NCI-H1436 (cell line): ENCODE data around the gene CEL.
A peak's percentile ranks its signal among the peaks of the same experiment; 100 is the strongest.
"Not testable (repeated sequence)": the region's sequence is repeated elsewhere in the genome, so short reads cannot be mapped to it uniquely, and the experiment has no call there.

Source experiments
- DNase-seq: peaks from one replicate; lab custom pipeline; 2025; lab: John Stamatoyannopoulos, UW

The CEL gene

DNA sequence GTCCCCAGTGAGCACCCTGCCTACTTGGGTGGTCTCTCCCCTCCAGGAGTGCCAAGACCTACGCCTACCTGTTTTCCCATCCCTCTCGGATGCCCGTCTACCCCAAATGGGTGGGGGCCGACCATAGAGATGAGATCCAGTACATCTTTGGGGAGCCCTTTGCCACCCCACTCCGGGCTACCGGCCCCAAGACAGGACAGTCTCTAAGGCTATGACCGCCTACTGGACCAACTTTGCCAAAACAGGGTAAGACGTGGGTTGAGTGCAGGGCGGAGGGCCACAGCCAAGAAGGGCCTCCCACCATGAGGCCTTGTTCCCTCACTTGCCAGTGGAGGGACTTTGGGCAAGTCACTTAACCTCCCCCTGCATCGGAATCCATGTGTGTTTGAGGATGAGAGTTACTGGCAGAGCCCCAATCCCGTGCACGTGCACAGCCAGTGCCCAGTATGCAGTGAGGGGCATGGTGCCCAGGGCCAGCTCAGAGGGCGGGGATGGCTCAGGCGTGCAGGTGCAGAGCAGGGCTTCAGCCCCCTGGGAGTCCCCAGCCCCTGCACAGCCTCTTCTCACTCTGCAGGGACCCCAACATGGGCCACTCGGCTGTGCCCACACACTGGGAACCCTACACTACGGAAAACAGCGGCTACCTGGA lies 24.6 kb downstream of the CEL start:
- DNase-seq: not testable (repeated sequence)

- no peak for DNase-seq
Measured at GRCh38 chr9:133086894-133087293, 25.1 kb downstream of the CEL start.

DNA sequence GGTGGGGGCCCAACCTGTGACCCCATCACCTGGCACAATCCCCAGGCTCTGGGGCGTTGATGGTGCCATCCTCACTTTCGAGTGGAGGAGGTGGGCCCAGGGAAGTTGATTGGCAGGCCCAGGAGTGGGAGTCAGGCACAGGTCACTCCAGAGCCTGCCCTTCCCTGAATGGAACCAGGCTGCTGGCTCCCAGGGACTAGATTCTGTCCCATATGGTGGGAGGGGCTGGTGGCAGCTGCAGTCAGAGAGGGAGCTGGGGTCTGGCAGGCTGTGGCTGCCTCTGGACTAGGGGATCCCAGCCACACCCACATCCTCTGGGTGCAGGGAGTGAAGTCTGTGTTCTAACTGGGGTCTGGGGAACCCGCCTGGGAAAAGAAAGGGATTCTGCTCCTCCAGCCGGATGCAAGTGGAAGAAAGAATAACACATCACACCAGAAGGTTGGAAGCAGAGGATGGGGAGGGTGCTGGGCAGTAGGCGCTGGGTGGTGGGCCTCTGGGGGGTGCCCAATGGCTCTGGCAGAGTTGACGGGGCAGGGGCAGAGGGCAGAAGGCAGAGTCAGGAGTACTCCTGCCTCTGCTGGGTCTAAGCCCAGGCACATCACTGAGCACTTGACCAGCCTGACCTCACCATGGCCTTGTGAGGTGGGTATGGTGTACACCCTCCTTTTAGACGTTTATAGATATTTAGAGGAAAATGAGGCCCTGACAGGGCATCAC lies 25.8 kb downstream of the CEL start:
- DNase-seq: no peak

DNA sequence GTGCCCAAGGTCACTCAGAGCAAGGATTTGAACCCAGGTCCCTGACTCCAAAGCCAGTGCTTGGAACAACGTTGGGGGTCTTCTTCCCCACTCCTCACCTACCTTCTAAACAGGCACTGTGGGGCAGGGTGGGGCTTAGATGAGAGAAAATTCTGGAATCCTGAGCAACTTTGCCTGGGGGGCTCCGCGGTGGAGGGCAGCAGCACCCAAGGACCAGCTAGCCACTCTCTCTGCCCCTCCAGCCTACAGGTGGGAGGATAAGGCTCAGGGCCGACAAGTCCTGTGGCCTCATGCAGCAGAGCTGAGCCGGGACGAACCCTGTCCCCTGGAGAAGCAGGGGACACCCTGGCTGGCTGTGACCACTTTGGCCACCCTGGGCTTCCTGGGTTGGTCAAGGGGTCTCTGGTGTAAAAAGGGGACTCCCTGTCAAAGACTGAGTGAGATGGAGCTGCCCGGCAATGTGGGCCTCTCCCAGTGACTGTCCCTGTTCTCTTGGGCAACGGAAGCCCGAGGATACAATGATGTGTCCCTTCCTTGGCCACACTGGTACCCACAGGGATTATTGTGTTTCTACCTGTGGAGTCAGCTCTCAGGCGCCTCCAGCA lies 26.5 kb downstream of the CEL start:
- no peak for DNase-seq

DNA sequence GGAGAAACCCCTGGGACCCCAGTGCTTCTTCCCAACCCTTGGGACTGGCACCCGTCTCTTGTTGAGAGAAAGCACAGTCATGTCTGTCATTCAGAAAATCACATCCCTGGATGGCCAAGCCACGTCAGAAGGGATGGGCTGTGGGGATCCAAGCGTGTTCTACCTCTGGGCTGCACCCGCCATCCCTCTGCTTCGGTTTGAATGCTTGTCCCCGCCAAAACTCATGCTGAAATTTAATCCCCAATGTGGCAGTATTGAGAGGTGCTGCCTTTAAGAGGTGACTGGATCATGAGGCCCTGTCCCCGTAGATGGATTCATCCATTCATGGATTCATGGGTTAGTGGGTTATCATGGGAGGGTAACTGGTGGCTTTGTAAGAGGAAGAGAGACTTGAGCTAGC lies 27.0 kb downstream of the CEL start:
- no peak for DNase-seq

DNA sequence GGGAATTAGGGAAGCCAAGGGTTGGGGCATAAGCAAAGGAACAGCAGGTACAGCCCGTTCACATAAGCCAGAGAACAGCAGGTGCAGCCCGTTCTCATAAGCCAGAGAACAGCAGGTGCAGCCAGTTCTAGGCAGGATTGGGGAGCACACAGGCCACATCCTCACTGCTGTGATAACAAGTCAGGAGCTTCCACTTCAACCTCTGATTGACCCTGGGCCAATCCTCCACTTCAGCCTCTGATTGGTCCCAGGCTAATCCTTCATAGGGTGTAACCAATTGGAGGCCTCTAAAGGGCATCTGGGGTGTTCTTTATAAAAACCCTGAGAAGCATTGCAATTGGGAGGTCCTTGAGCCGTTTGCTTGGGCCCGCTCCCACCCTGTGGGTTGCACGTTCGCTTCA lies 27.5 kb downstream of the CEL start:
- peak; percentile 63 for DNase-seq

GRCh38 chr9:133090187-133090586 lies 28.4 kb downstream of the CEL start:
- DNase-seq: no peak

- DNase-seq: no peak
Measured at GRCh38 chr9:133090752-133091385, 29.1 kb downstream of the CEL start.

DNA sequence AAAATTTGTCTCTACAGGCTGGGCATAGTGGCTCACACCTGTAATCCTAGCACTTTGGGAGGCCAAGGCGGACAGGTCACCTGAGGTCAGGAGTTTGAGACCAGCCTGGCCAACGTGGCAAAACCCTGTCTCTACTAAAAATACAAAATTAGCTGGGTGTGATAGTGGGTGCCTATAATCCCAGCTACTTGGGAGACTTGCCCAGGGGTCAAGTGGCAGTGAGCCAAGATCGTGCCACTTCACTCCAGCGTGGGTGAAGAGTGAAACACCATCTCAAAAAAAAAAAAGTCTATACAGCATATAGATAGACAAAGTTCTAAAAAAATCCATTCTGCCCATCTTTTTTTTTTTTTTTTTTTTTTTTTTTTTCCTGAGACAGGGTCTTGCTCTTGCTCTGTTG lies 32.6 kb downstream of the CEL start:
- DNase-seq: not testable (repeated sequence)

DNA sequence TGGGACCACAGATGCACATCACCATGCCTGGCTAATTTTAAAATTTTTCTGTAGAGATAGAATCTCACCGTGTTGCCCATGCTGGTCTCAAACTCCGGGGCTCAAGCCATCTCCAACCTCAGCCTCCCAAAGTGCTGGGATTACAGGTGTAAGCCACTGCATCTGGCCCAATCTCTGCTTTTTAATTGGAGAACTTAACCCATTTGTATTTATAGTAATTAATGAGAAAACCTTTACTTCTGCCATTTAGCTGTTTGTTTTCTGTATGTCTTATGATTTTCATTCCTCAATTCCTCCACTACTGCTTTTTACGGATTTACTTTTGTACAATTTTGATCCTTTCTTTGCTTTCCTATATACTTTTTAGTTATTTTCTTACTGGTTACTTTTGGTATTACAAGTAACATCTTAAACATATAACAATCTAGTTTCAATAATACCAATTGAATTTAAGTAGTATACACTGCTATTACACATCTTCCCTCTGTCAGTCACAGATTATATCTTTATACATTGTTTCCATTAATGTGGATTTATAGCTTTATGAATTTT lies 33.1 kb downstream of the CEL start:
- DNase-seq: no peak

DNA sequence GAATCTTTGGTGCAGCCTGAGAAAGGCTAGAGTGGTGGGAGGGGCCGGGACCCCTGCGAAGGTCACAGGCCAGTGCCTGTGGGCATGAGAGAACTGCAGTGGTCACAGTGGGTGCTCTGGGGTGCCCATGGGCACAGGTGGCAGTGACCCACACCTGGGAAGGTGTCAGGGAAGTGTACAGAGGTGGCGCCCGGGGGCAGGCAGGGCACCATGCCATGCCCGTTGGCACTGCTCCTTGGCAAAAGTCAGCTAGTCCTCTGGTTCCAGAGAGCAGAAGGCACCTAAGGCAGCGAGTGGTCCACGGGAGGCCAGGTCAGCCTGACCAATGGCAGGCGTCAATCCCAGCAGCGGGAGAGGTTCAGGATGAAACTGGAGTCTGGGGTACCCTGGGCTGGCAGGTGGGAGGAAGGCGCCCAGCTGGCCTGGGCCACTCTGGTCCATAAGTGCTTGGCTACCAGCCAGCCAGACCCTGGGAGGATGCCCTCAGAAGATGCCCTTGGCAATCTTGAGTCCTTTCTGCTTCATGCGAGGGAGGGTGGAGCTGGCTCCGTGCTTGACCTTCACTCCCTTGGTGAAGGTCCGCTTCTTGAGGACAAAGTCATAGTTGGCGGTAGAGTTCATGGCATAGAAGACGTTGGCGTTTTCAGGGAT lies 36.4 kb downstream of the CEL start:
- DNase-seq: no peak

DNA sequence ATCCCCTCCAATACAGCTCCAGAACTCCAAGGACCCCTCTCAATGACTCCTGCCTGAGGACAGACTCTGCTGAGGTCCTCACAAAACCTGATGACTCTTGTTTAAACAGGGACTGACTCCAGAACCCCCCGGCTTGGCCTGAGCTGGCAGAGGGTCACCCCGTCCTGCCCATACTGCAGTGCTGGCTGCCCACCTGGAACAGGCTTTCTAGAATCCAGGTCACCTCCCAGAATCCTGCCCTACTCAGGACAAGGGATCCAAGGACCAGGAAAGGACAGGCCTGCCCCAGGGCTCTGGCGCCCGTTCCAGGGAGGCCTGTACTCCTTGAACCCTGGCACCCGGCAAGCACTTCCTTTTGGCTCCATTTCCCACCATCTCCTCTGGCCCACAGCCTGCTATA lies 37.1 kb downstream of the CEL start:
- no peak for DNase-seq

GRCh38 chr9:133099726-133100505 lies 38.1 kb downstream of the CEL start:
- no peak for DNase-seq

DNA sequence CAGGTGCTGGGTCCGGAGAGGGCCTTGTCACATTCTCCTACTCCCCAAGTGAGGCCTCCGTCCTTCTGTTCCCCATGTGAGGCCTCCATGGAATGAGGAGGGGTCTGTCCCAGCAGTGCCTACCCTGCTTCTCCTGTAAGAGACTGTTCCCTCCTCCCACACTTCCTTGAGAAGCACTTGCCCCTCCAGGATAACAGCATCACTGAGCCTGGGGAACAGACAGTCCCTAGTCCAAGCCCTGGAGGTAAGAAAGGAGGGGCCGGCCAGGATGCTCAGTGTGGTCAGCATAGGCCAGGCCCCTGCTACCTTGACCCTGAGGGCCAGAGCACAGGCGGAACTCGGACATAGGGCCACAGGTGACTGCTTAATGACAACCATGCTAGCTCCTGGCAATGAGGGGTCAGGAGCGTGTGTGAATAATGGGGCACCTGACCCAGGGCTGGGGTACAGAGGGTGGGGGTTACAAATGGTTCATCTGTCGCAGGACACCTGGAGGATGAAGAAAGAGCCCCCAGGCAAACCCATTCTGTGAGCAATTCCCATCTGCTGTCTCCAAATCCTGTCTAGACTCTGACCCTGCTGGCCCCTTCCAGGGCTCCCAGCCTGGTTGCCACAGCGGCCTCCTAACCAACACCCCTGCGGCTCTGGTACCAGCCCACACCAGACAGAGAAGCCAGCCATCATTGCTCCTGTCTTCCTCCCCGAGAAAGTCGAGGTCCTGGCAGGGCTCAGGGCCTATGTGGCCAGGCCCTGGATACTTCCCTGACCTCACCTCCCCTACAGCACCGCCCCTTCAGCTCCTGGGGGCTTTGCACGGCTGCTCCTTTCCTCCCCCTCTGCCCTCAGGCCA lies 39.0 kb downstream of the CEL start:
- DNase-seq: no peak

DNA sequence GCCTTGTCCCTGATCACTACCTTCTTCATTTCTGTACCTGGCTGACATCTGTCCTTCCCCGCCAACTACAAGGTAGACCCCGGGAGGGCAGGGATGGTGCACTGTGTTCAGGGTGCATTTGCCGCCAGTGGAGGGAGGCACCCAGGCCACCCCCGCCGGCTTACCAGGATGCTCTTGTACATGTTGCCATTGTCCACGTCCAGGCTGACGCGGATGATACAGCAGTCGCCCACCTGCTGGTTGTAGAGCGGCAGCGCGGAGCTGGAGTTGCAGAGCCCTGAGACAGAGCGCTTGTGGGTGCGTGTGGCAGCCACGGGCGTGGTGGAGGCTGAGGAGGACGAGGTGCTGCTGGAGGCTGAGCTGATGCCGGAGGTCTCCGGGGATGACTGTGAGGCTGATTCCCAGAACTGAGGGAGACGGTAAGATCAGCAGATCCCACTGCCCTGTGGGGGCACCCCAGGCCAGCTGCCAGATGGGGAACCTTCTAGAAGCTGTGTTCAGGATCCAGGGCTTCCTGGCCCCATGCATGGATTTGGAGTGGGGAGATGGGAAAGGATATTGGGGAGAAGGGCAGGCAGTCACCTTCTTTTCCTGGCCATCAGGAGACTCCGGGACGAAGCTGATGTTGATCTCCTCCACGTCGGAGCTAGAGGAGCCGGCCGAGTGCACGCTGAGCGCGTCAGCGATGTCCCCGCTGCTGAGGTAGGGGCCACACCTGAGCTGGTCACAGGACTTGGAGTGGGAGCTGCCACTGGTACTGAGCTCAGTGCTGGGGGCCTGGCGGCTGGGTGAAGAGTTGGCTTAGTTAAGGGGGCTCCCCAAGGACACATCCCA lies 39.8 kb downstream of the CEL start:
- DNase-seq: no peak

DNA sequence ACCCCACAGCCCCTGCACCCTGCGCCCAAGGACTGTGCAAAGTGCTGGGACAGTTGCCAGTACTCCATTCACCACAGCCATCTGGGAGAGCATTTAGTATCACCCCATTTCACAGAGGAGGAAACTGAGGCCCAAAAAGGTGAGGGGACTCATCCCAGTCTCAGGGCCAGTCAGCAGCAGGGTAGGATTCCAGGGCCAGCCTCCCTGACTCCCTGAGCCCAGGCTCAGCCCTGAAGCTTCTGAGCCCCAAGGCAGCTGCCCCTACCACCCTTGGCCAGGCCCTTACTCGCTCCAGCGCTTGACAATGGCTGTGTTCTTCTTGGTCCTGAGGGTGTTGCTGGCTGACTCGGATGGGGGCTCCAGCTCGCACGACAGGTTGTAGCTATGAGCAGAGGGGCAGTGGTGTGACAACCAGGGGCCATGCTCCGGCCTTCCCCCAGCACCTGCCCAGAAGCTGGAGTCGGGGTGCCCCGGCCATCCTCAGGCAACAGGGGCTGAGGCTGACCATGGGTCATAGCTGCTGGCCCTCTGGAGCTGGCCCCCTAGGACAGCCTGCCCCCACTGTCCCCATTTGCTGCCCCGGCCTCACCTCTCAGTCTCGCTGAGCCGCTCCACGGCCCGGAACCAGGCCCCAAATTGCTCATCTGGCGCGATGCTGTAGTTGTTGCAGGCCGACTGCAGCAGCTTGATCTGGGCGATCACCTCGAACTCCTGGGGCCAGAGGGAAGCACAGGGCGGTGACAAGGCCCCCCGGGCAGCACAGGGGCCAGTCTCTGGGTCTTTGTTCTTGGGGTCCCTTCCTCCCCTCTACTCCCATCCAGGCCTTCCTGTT lies 40.6 kb downstream of the CEL start:
- DNase-seq: no peak

- DNase-seq: peak; percentile 21
Measured at GRCh38 chr9:133103183-133103986, 41.6 kb downstream of the CEL start.
